Endometrial microvascular endothelial cells (primary cell): ENCODE results near the gene PLEKHA7. TPM values are rescaled to one million over a fixed set of nuclear protein-coding genes. Genes with fewer than 3 reads are reported as not detected.

Experiments used
- in situ Hi-C: cut with HindIII; loops from 2 replicates; pipeline ENCODE4 v1.10.0; 2017; ENCODE audit warnings: low sequenced_read_pairs, low pct_unique_long_range_greater_than_20kb; ENCODE audit errors: inconsistent ontology term
- total RNA-seq: library from RNA; depleted of rRNA; stranded (reverse); fragments of >200 nt; gene quantifications from one replicate; pipeline ENCODE4 v1.2.3, GENCODE V29; 2015; ENCODE audit errors: inconsistent ontology term

PLEKHA7 gene
- total RNA-seq, 1 donor from 2014 or later, result 0.19 TPM

DNA sequence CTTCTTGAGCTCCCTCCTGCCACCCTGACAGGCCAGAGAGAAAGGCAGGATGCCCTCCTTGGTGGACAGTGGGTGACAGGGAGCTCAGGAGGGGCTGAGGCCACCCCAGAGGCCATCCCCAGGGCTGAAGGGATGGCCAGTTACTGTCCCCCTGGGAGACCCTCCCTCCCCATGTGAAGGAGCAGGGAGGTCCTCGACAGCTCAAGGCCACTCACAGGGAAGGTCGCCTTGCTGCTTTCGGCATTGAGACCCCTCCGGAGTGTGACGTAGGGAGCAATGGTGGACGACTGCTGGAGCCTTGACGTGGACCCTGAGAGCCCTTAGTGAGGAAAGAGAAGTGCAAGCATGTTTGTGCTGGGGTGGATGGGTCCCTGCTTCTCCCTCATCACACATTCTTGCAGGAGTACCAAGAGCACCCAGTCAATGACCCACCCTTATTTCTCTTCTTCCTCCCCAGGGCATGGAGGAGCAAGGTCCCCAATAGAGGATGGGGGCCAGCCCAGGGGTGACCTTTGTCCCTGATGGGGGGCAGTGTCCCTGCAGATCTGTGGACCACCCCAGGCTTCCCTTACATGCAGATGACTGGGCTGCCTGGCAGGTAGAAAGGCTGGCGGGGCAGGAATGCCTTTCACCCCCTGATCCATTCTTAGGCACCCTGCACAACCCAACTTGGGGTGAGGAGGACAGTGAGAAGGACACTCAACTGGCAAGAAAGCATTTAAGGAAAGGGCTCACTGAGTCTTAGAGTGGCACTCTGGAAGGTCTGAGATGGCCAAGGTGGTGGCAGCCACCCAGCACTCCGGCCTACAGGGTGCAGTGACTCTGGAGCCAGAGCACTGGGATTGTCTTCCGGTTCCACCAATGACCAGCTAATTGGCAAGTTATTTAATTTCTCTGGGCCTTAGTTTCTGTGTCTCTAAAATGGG, 224.4 kb downstream of the PLEKHA7 start:
- in situ Hi-C loops, result no loop called here

DNA sequence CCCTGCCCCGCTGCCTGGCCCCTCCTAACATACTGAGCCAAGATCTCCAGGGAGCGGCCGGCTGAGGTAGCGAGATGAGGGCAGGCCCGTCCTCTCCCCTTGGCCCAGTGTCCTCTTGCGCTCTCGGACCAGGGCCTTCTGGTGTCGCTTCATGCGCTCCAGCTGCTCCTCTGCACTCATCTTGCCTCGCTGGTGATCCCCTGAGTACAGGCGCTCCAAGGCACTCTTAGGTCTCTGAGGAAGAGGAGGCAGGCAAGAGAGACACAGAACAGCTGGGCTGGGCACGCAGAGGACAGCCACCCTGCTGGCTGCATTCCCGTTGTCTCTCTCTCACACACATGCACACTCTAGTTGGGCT, 225.2 kb downstream of the PLEKHA7 start:
- in situ Hi-C loops, result no loop called here

DNA sequence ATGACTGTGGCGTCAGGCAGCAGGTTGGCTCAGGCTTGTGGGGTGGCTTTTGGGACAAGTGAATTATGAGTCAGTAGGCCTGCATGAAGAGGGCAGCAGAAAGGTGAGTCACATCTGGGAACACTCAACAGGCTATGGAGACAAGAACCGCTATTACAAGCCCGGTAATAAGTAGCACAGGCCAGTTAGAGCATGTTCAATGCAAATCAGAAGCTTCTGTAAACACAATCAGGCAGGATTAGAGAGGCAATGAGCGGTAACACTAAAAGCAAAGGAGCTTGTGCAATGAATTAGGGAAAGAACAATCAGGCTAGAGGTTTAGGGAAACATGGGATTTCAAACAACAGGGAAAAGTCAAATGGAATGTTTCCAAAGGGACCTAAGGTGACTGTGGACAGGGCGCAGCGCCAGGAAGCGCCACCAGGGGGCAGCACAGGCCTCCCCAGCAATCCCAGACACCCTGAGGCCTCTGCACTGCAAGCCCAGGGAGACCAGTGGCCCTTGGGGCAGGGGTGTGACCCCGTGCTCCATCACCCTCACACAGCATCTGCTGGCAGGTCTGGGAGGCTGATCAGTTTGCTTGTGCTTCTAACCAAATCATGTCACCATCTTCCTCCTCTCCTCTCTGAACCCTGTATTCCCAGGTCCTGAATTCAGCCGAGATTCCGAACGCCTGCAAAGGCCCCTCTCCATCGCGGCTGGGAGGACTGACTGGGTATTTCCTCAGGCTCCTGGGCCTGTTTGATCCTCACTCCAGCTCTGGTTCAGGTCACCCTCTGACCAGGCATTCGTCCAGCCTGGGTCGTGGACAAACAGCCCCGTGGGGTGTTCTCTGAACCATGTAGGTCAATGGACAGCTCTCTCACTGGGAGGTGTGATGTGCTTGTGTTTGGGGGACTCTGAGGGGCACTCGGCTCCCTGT, 225.8 kb downstream of the PLEKHA7 start:
- in situ Hi-C loops, result no loop called here

DNA sequence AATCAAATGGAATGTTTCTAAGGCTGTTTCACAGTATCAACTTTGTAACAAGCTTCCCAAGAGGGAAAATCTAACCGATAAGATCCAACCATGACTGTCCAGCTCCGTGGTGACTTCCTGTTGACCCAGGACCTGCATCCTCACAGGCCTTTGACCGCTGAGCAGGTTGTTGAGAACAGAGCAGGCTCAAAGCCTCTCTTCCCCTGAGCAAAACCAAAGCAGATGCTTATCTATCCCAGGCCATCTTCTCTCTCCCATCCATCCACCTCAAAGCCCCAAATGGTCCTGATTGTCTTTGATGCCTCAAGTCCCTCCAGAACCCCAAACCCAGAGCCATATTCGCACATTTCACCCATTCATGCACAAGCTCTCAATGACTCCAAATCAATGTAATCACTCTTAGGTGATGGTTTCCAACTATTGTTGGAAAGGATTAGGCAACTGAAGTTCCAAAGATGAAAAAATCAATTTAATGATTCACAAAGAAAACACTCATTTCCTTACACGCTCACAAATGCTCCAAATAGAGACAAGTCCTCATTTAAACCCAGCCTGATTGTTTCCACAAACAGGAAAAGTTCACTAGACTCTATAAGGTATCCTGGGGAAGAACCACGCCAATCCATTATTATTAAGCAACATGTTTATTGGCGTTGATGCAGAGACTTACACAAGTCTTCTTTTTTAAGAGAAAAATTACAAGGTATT, 227.0 kb downstream of the PLEKHA7 start:
- in situ Hi-C loops, result no loop called here

DNA sequence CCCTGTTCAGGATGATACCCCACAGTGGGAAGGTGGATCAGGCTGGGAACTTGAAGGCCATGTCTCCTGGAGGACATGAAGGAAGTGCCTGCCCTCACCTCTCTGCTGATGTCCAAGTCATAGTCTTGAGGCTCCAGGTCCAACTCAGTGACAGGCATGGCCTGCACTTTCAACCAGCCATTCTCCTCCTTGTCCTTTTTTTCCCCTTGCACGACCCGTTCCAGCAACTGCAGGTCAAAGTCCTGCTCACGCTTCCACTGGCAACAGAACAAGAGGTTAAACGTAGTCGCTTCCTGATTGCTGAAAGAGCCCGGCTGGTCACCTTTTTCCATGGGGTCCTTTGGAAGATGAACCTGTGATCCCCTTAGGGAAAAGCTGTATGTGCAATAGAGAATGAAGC, 228.1 kb downstream of the PLEKHA7 start:
- in situ Hi-C loops, result no loop called here

DNA sequence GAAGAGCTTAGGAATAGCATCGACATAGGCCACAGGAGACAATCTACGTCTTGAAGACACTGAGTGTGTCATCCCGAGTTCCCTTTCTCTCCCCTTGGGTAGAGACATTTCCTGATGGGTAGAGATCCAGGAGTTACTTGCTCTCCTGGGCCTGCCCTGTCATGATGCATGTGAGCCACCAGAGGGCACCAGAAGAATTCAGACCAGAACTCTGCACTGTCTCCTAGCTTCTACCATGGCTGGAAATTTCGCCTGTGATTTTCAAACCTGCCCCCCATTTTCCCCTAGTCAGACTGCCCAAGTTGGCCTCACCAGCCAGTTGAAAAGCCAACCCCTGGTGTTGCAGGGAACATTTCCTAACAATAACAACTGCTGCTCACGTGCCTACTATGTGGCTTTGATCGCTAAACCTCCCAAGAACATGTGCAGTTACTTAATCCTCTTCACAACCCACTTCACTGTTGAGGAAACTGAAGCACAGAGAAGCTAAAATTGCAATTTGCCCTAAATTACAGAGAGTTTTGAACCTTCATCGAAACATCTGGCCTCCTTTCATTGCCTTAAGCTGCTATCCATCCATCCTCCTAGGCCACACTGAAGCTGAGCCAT, 228.6 kb downstream of the PLEKHA7 start:
- in situ Hi-C loops, result no loop called here

DNA sequence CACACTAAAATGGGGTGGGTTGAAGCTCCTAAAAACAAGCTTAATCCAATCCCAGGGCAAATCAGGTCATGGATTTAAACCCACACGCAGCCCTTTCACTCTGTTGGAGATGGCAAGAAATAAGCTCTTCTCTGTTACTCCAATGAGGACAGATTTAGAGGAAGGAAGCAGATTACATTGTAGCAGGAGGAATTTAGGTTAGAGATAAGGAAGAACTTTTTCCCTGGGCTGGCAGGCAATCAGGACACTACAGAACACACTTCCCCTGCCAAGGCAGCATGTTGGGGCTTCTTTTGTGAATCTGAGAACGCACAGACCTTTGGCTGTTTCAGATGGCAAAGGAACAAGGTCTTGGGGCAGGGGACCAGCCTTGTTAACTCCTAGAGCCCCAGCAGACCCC, 229.5 kb downstream of the PLEKHA7 start:
- in situ Hi-C loops, result no loop called here

DNA sequence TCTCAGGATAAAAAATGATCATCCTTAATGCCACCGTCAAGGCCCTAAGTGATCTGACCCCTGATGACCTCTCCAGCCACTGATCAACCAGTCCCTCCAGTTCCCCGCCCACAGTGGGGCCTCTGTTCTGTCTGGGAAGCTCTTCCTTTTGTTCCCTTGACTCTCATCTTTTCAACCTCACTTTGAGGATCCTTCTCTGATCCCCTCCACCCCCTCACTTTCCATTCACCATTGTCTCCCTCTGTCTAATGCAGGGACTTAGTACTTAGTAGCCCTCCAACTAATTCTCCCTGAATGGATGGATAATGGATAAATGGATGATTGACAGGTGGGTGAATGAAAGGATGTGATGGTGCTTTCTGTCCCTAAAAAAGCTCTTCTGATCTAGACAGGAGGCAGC, 230.1 kb downstream of the PLEKHA7 start:
- in situ Hi-C loops, result no loop called here

DNA sequence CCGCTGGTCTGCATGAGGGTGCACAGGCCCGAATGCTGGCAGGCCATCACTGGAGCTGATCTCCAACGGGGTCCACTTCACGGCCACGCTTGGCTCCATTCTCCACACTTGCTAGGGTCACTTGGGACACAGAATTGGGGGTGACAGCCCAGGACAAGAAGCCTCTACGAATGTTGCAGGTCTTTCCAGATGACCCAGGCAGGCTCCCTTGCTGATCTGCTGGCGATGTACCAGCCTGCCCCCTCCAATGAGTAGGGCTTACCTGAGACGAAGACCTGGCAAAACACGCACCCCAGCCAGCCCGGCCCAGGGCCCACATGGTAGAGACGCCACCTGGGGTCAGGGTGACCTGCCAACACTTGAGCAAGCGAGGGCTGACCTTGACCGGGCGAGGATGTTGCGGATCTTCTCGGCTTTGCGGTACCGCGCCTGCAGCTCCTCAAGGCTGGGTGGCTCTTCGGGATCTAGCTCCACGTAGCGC, 230.9 kb downstream of the PLEKHA7 start:
- in situ Hi-C loops, result no loop called here

DNA sequence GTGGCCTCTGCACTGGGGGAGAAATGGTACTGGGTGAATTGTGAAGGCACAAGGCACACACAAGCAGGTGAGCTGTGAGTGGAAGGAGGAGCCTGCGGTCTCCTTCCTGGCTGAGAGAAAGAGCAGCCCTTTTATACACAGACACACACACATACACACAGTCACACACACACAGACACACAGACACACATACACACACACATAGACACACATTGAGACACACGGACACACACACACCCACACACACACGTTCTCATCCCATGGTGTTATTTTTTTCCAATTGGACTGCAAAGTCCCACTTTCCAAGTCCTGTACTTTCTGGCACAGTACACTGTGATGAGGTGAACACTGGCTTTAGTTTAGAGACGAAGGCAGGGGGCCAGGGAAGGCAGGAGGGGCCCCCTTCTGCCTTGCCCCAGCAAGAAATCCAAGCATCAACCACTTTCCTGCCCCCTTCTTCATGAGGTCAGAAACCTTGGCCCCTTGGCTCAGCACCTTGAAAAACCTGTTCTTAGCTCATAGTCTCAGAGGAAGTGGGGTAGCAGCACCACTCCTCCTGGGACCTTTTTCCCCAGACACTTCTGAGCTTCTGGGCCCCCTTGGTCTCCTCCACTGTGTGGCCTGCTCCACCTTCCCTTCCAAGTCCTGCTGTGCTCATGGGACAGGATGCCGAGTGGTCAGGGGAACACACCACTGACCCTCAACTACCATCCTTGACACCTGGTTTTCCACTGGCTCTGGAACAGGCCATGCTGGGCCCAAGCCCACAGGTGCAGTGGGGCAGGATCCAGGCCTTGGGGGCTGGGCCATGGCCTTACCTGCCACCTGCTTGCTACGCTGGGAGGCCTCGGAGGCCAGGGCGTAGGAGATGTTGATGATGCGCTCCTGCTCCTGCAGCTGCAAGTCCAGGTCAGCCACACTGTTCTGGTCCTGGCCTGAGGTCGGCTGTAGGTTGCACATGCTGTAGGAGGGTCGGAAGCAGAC, 232.0 kb downstream of the PLEKHA7 start:
- in situ Hi-C loops, result no loop called here

DNA sequence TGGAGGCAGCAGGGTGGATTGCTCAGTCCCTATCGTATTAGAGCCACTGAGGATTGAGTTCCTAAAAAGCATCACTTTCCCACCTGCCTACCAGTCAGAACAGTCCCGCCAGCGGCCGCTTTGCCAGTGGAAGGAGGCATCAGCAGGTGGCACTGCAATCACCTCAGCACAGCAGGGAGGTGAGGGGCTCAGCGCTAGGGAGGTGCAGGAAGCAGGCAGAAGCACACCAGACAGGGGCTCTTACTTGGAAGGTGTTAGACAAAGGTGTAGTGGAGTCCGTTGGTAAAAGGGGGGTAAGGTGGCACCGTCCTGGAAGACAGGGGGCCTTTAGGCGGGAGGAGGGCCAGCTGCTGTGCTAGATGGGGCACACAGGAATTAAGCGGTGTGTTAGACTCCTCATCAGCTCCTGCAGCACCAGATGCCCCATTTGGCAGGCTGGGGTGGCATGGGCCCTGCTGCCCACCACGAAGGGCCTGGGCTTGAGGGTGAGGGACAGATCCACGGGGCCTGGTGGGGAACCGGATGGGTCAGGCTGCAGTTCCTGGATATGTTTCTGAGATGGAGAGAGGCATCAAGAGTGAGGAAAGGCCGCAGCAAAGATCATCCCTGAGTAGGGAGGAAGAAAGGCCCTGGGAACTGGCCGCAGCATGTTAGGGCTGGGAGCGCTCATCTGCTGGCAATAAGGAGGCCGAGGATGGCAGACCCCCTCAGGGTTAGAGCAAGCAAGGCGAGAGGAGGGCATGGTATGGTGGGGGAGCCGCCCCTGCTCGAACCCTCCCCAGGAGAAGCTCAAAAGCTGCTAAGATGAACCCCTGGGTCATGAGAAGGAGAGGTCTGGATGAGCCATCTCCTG, 233.3 kb downstream of the PLEKHA7 start:
- in situ Hi-C loops, result no loop called here

DNA sequence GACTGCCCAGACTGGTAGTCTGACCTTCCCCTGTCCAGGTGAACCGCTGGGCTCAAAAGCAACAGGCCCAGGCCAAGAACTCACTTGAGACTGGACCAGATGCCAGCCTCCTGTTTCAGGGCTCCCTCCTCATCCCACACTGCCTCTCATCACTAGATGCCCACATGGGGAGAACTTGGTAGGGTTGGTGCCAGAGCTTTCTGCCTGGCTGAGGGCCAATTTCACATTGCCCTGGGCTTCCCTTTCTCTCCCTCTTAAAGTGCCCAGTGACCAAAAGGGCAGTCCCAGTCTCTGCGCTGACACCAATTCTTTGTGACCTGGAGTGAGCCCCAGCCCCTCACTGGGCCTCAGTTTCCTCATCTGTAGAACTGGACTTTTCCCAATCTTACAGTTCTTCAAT, 234.1 kb downstream of the PLEKHA7 start:
- in situ Hi-C loops, result no loop called here

DNA sequence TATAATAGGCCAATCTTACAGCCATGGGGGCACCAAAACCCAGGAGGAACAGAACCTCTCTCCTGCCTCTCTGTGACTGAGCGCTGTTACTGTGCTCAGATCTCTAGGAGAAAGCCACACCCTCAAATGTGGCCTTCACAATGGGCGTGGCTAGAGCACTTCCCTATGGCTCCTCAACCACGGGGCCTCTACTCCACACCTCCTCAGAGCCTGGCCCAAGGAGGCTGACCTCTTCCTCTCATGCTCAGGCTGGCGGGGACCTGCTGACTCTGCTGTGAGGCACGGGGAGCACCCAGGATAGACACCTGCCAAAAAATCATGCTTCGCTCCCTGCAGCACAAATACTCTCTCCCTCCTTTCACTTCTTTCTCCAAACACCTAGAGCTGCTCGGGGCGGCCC, 234.8 kb downstream of the PLEKHA7 start:
- in situ Hi-C loops, result no loop called here

DNA sequence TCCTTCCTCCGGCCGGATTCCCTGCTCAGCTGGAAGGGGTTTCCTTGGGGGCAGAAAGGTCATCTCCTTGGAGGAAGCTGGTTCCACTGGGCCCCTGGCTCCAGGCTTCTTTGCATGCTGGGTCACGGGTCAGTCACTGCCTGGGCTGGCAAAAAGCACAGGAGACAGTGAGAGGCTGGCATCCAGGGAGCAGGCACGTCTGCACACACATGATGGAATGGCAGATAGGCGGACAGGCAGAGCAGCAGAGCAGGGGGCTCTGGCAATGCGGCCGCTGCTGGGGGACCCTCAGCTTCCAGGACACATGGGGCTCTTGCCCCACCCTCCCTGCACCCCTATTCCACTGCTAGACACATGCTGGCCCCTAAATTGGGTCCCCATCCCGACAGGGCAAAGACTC, 235.3 kb downstream of the PLEKHA7 start:
- in situ Hi-C loops, result no loop called here

DNA sequence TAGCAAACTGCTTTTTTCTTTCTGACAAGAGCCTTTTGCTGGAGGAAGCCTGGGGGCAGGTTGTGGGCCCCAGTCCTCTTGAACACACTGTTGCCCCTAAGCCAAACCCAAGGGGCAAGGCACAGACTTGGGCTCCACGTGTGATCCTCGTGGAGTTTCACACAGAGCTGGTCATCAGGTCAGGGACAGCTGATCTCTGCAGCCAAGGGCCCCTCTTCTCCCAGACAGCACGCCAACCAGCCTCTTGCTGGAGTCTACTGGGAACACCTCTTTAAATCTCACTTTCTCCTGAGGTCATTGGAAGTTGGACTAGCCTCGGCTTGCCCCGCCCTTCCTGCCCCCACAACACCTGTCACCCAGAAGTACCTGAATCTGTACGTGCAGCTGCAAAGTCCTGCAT, 235.9 kb downstream of the PLEKHA7 start:
- in situ Hi-C loops, result no loop called here

DNA sequence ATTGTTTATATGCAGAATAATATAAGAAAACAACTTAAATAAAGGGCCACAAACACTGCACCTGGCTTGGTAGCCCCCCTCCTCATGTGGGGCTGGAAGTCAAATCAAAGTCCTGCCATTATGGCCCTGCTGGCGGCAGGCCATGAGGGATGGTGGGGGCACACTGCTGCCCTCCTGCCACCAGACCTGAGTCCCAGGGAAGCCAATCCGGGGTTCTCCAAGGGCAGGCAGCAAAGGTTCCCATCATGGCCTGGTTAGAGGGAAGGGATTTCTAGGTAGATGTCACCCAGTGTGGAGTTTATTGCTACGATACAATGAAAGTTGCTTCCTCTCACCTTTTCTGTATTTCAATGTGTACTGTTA, 236.6 kb downstream of the PLEKHA7 start:
- in situ Hi-C loops, result no loop called here
